Measurements from ENCODE around the gene TMEM87A. TPM values are rescaled to one million over a fixed set of nuclear protein-coding genes. Genes with fewer than 3 reads are reported as not detected.

The TMEM87A gene
- total and polyA plus RNA-seq, 2 of the 8 experiments (the other 6 are each of a cell fraction or from before 2014, with no cell fraction given), result 15.2 to 33.1 TPM

DNA sequence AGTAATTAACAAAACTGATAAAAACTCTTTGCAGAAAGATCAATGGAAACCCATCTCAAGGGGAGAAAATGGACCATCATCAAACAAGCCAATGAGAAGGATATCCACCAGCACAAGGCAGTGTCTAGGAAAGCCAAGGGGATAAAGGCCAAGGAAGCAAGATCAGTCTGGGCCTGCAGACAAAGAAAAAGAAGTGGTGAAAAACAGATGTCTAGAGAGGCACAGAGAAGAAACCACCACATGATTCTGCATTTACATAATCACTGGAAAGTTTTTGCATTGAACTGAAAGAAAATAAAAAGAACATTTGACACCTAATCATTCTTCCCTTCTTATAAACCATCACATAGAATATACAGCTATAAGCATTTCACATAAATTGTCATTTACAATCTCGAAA lies 42.1 kb downstream of the TMEM87A start:
- TF ChIP-seq POLR2A (IDR thresholded peaks at IDR 0.05; ENCODE audit: control extremely low read depth in 1 of 2, low read depth in 2 of 2, low read length in 2 of 2) (no peak), HDAC2 (IDR thresholded peaks at IDR 0.05; ENCODE audit: borderline replicate concordance in 1 of 2, low read depth in 2 of 2, low read length in 2 of 2) (no peak), CEBPB (IDR thresholded peaks at IDR 0.05; ENCODE audit: low read depth, low read length) (no peak), TCF12 (IDR thresholded peaks at IDR 0.05; ENCODE audit: low read depth, low read length) (no peak), POLR2AphosphoS5 (IDR thresholded peaks at IDR 0.05; ENCODE audit: low read depth, low read length) (no peak), RNF2 (IDR thresholded peaks at IDR 0.05; ENCODE audit: borderline replicate concordance, low read depth, low read length, missing control alignments, poor library complexity, severe bottlenecking) (no peak), KDM5A (IDR thresholded peaks at IDR 0.05; ENCODE audit: low read length) (no peak), CREB1 (IDR thresholded peaks at IDR 0.05) (no peak), ZNF274 (IDR thresholded peaks at IDR 0.05; ENCODE audit: borderline replicate concordance, extremely low read depth, low read length) (no peak), SP4 (IDR thresholded peaks at IDR 0.05; ENCODE audit: low read length) (no peak), SP2 (IDR thresholded peaks at IDR 0.05; ENCODE audit: low read length) (no peak), SIX5 (IDR thresholded peaks at IDR 0.05; ENCODE audit: low read depth, low read length) (no peak), SIN3A (conservative IDR thresholded peaks at IDR 0.05 in 1 of 2, IDR thresholded peaks at IDR 0.05 in 1 of 2; ENCODE audit: low read depth in 1 of 2, low read length in 2 of 2) (no peak)
- TF ChIP-seq, protein P1, sequence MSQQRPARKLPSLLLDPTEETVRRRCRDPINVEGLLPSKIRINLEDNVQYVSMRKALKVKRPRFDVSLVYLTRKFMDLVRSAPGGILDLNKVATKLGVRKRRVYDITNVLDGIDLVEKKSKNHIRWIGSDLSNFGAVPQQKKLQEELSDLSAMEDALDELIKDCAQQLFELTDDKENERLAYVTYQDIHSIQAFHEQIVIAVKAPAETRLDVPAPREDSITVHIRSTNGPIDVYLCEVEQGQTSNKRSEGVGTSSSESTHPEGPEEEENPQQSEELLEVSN (IDR thresholded peaks at IDR 0.05), result no peak
- H3K14ac ChIP-seq (ENCODE audit: insufficient read length), result no peak overlapping the region
- H3K23me2 ChIP-seq (ENCODE audit: low read depth, low read length), result no peaks in the 10 kb centered on the region; the same call in 1 of the 2 replicates
- no peak overlapping the region for H3K27ac ChIP-seq (ENCODE audit: low read depth, low read length)
- H3K4me2 ChIP-seq (ENCODE audit: insufficient read depth in 1 of 2, low read depth in 2 of 2, low read length in 2 of 2), result no peak overlapping the region
- H3K4me3 ChIP-seq (ENCODE audit: extremely low read depth in 1 of 4, insufficient read depth in 2 of 4, low read depth in 3 of 4, low read length in 4 of 4), result no peak overlapping the region
- no peaks in the 10 kb centered on the region for H3K4me1 ChIP-seq (replicated peaks in 1 of 4; ENCODE audit: control insufficient read depth in 3 of 4, insufficient read depth in 4 of 4, low read length in 3 of 4)
- H3K23ac ChIP-seq (ENCODE audit: insufficient read length), result no peak overlapping the region
- WGBS, 2 experiments (ENCODE audit: extremely low coverage in 1 of 2, insufficient coverage in 1 of 2, insufficient read length in 1 of 2, insufficient replicate concordance in 2 of 2, low coverage in 1 of 2, low lambda C conversion rate in 2 of 2, missing lambda C conversion rate in 1 of 2), result 96% methylated on average over 1 of the region's 1 CpG; no CpG with 5 or more reads in 1 of the 2 experiments
- peaks cover 5 to 42% (median 17%) of the 10 kb centered on the region in 4 experiments; a peak in 7 of 8 replicates for H3K36me3 ChIP-seq (ENCODE audit: control insufficient read depth in 2 of 4, insufficient read depth in 4 of 4, low read length in 3 of 4)
- no peak overlapping the region for H2BK5ac ChIP-seq (ENCODE audit: low read depth, low read length)
- no peak overlapping the region for H2BK20ac ChIP-seq (ENCODE audit: low read length)
- H4K91ac ChIP-seq (replicated peaks; ENCODE audit: insufficient read length, low read length), result no peak overlapping the region
- peaks cover 0 to 2% of the 10 kb centered on the region in 2 experiments for H4K20me1 ChIP-seq (replicated peaks in 1 of 2; ENCODE audit: control insufficient read depth in 1 of 2, insufficient read depth in 2 of 2, low read length in 2 of 2)
- no peak overlapping the region for H4K8ac ChIP-seq (ENCODE audit: extremely low read depth, insufficient read depth, low read length)
- no peak overlapping the region for H2BK120ac ChIP-seq (replicated peaks; ENCODE audit: low read depth, low read length)
- no peaks in the 10 kb centered on the region for H3K9me3 ChIP-seq (ENCODE audit: insufficient read depth in 2 of 2, low read depth in 1 of 2, low read length in 1 of 2)
- no peak overlapping the region for H2AFZ ChIP-seq (ENCODE audit: low read length)
- H3K27me3 ChIP-seq (replicated peaks in 1 of 4; ENCODE audit: control insufficient read depth in 3 of 4, extremely low read depth in 1 of 4, insufficient read depth in 3 of 4, low read length in 3 of 4), result no peaks in the 10 kb centered on the region
- no peak overlapping the region for H3K4ac ChIP-seq (replicated peaks; ENCODE audit: insufficient read length, low read depth, low read length)
- ChIA-PET CTCF (ENCODE audit: partially characterized antibody) (no interaction called here), POLR2A (ENCODE audit: partially characterized antibody) (no interaction called here)
- no peak overlapping the region for H2AK5ac ChIP-seq (ENCODE audit: low read depth, low read length)
- no peak overlapping the region for H3K56ac ChIP-seq (replicated peaks; ENCODE audit: insufficient read length, low read depth, low read length)
- no peak for DNase-seq (ENCODE audit: low read depth in 1 of 2, low spot score in 2 of 2)
- H2BK15ac ChIP-seq (ENCODE audit: low read length), result no peak overlapping the region
- no peak overlapping the region for H2BK12ac ChIP-seq (ENCODE audit: low read depth, low read length)
- no peaks in the 10 kb centered on the region for H3K79me1 ChIP-seq (ENCODE audit: low read depth, low read length)
- no peaks in the 10 kb centered on the region for H3K79me2 ChIP-seq (ENCODE audit: control insufficient read depth in 1 of 2, insufficient read depth in 2 of 2, low read length in 2 of 2)
- FAIRE-seq, result no peak
- no peak overlapping the region for H4K5ac ChIP-seq (ENCODE audit: insufficient read length, low read depth, low read length)
- no peak overlapping the region for H3K9ac ChIP-seq (replicated peaks in 1 of 4; ENCODE audit: extremely low read depth in 1 of 4, low read depth in 3 of 4, low read length in 3 of 4)
- no peak overlapping the region for H3K18ac ChIP-seq (ENCODE audit: extremely low read depth, low read length)
